HepG2 (cell line): ENCODE measurements around the gene CD48. TPM values are rescaled to one million over a fixed set of nuclear protein-coding genes. Genes with fewer than 3 reads are reported as not detected.

Source experiments
- ATAC-seq: fragments of 200-7000 bp; cut with Tn5 transposase; 3 replicates; pipeline ENCODE4 v1.9.1; 2020; ENCODE audit warnings: mild to moderate bottlenecking, moderate library complexity
- BruUV-seq: library from RNA; stranded (reverse); fragments of 400-500 nt; replicated peaks from 2 replicates; lab custom pipeline; 2021; lab: Mats Ljungman, UMichigan
- CTCF ChIA-PET: fragments of 300-600 bp; formaldehyde crosslinking; extraction: SDS; loops from one replicate; lab custom pipeline; 2021; ENCODE audit warnings: low total read pairs, inconsistent platforms, low intra/inter-chr PET ratio; lab: Yijun Ruan, JAX
- POLR2A ChIA-PET: fragments of 350-600 bp; sonication (Branson Sonifier 250); formaldehyde crosslinking; loops from one replicate; lab custom pipeline; 2020; ENCODE audit warnings: antibody characterized with exemption, inconsistent platforms; lab: Yijun Ruan, JAX
- DNase-seq: peaks from one replicate; pipeline ENCODE4 v3.0.0-alpha.2; 2015; ENCODE audit warnings: low spot score
- FAIRE-seq: peaks from 3 replicates; lab custom pipeline; 2011; peaks lifted over from hg19 to GRCh38; lab: Jason Lieb, UNC
- H2AFZ ChIP-seq: one replicate; pipeline ENCODE4 v1.6.1; 2011; ENCODE audit warnings: low read length, inconsistent platforms
- H3K27ac ChIP-seq: fragments of 300-600 bp; 3 replicates; pipeline ENCODE4 v1.8.0; 2011; ENCODE audit warnings: mixed run types, mild to moderate bottlenecking, mixed read lengths, low read length, inconsistent platforms; ENCODE audit not compliant: insufficient read depth; ENCODE audit errors: extremely low read length
- H3K27me3 ChIP-seq, 2 experiments: fragments of 200-600 bp in 1 of 2; 2 replicates in 1 of 2; 3 replicates in 1 of 2; pipeline versions ENCODE4 v1.6.0 to v1.8.0; 2011; ENCODE audit warnings: low read length in 2 of 2, mild to moderate bottlenecking in 2 of 2, moderate library complexity in 2 of 2, inconsistent platforms in 1 of 2; ENCODE audit not compliant: insufficient read depth in 2 of 2, control insufficient read depth in 1 of 2
- H3K36me3 ChIP-seq, 2 experiments: fragments of 200-600 bp in 1 of 2; replicated peaks in 1 of 2; 2 replicates in 1 of 2; 3 replicates in 1 of 2; pipeline versions ENCODE4 v1.5.1 to v1.8.0; 2011; ENCODE audit warnings: low read length in 2 of 2, inconsistent platforms in 1 of 2; ENCODE audit not compliant: insufficient read depth in 2 of 2, control insufficient read depth in 1 of 2
- H3K4me1 ChIP-seq: 2 replicates; pipeline ENCODE4 v1.5.1; 2012; ENCODE audit warnings: low read length, inconsistent platforms; ENCODE audit not compliant: insufficient read depth
- H3K4me2 ChIP-seq: 2 replicates; pipeline ENCODE4 v1.6.0; 2011; ENCODE audit warnings: low read depth, low read length, inconsistent platforms
- H3K4me3 ChIP-seq, 3 experiments: fragments of 200-600 bp in 1 of 3; sonication (generic), shearing (Covaris generic) in 1 of 3; replicated peaks in 1 of 3; 2 replicates each; pipeline ENCODE4 v1.5.1; 2011 to 2016; ENCODE audit warnings: low read length in 3 of 3, inconsistent platforms in 2 of 3, low read depth in 2 of 3, mild to moderate bottlenecking in 2 of 3, control low read depth in 1 of 3, mixed read lengths in 1 of 3; ENCODE audit not compliant: insufficient read depth in 1 of 3
- H3K79me2 ChIP-seq: one replicate; pipeline ENCODE4 v1.6.1; 2011; ENCODE audit warnings: low read length, inconsistent platforms; ENCODE audit not compliant: insufficient read depth
- H3K9ac ChIP-seq: 2 replicates; pipeline ENCODE4 v1.6.0; 2011; ENCODE audit warnings: mild to moderate bottlenecking, low read depth, low read length, inconsistent platforms; ENCODE audit not compliant: insufficient read depth
- H3K9me3 ChIP-seq: 2 replicates; pipeline ENCODE4 v1.5.1; 2012; ENCODE audit warnings: mild to moderate bottlenecking, low read length
- H4K20me1 ChIP-seq: 2 replicates; pipeline ENCODE4 v1.6.0; 2011; ENCODE audit warnings: inconsistent platforms, mild to moderate bottlenecking, low read length, moderate library complexity; ENCODE audit not compliant: insufficient read depth
- GTF3A ChIP-seq: sonication (generic); formaldehyde crosslinking; conservative IDR thresholded peaks from 2 replicates; pipeline ENCODE4 v1.4.0; 2020; ENCODE audit warnings: mild to moderate bottlenecking, missing genetic modification reagents
- KDM1A ChIP-seq: IDR thresholded peaks from 2 replicates; pipeline ENCODE4 v1.6.1; 2016; ENCODE audit warnings: missing compliant biosample characterization
- KLF12 ChIP-seq: sonication (generic); formaldehyde crosslinking; IDR thresholded peaks from 2 replicates; pipeline ENCODE4 v1.4.0; 2020; ENCODE audit warnings: missing genetic modification reagents, borderline replicate concordance
- MAFK ChIP-seq, 2 experiments: IDR thresholded peaks in 1 of 2; conservative IDR thresholded peaks in 1 of 2; 2 replicates each; pipeline ENCODE4 v1.6.1; 2011; ENCODE audit warnings: improper control_type of control experiment in 2 of 2, low read length in 2 of 2
- WGBS: methylation state at CpG from one replicate; pipeline ENCODE4 v1.1.6; 2017; ENCODE audit warnings: low lambda C conversion rate; 5-methylcytosine and 5-hydroxymethylcytosine counted together
- in situ Hi-C: cut with HindIII; loops from 2 replicates; pipeline ENCODE4 v1.10.0; 2017; ENCODE audit warnings: low pct_unique_long_range_greater_than_20kb; ENCODE audit not compliant: extremely low pct_ligation_motif_present
- intact Hi-C: fragments of 100-400 bp; cut with micrococcal nuclease; formaldehyde crosslinking; loops from one replicate; pipeline ENCODE4 v1.10.0; 2022; ENCODE audit not compliant: unreplicated experiment
- polyA plus RNA-seq, 8 experiments: library from polyadenylated mRNA; depleted of rRNA in 3 of 8; stranded (reverse) in 7 of 8; unstranded in 1 of 8; fragments of >200 nt; fragmentation: Illumina TruSeq in 4 of 8; extraction: Trizol in 4 of 8; gene quantifications; 2 replicates each; pipeline versions ENCODE4 v1.2.1 to v1.2.3, GENCODE V29; 2011 to 2016; ENCODE audit warnings: low read depth in 4 of 8, missing spikeins in 1 of 8, mixed read lengths in 1 of 8; ENCODE audit not compliant: insufficient read depth in 1 of 8
- total RNA-seq, 5 experiments: library from RNA; depleted of rRNA; stranded (reverse); fragments of >200 nt; fragmentation: Illumina TruSeq; extraction: Trizol; gene quantifications; 2 replicates each; pipeline ENCODE4 v1.2.3, GENCODE V29; 2016; ENCODE audit warnings: low read depth in 1 of 5

CD48 gene
- total and polyA plus RNA-seq, 2 of the 13 experiments (the other 11 are each of a cell fraction or from before 2014, with no cell fraction given) = not detected

GRCh38 chr1:160667896-160668295 lies 43.7 kb downstream of the CD48 start:
- DNase-seq (no peak), ATAC-seq (no peak), FAIRE-seq (no peak)
- no TSS peak for BruUV-seq
- ChIA-PET POLR2A (no interaction called here), CTCF (no interaction called here)
- TF ChIP-seq KLF12 (CRISPR knock-in tag) (no peak), KDM1A (CRISPR knock-in tag) (no peak), MAFK (conservative IDR thresholded peaks at IDR 0.05 in 1 of 2, IDR thresholded peaks at IDR 0.05 in 1 of 2; ENCODE audit: low read length in 2 of 2) (peak in 1 of 2 experiments; percentile 16; a peak in 1 of 4 replicates)
- H3K27ac ChIP-seq = no peak overlapping the region
- H3K79me2 ChIP-seq = no peaks in the 10 kb centered on the region
- no peak overlapping the region for H2AFZ ChIP-seq
- no peak overlapping the region for H3K9ac ChIP-seq
- H3K4me2 ChIP-seq = no peak overlapping the region
- H4K20me1 ChIP-seq = no peaks in the 10 kb centered on the region
- no peaks in the 10 kb centered on the region for H3K9me3 ChIP-seq
- intact Hi-C loops = no loop called here
- WGBS = 0% methylated on average over 2 of the region's 2 CpGs
- in situ Hi-C loops = no loop called here
- H3K27me3 ChIP-seq = no peaks in the 10 kb centered on the region
- no peak overlapping the region for H3K4me3 ChIP-seq
- 0 out of 2 replicates have a peak, but pooled peaks cover 8% of the 10 kb centered on the region for H3K4me1 ChIP-seq
- no peaks in the 10 kb centered on the region for H3K36me3 ChIP-seq

DNA sequence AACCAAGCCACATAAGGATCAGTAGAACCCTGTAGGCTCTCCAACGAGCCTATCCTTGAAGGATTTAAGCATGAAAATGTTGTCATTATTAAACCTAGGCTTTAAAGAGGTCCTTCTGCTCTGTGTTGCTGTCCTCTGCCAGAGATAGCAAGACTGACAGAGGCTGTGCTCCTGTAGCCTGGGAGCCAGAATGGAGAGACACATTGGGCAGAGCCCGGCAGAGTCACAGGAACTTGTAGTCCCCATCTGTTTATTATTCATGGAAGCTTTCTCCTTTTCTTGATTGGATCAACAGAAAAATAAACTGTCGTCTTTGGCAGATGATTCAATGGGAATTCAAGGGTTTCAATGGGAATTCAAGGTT lies 45.6 kb downstream of the CD48 start:
- Histone ChIP-seq H3K79me2 (no peaks in the 10 kb centered on the region), H3K4me3 (no peak overlapping the region), H3K9me3 (no peaks in the 10 kb centered on the region), H3K36me3 (no peaks in the 10 kb centered on the region), H4K20me1 (no peaks in the 10 kb centered on the region), H3K4me1 (0 out of 2 replicates have a peak, but pooled peaks cover 8% of the 10 kb centered on the region), H3K27me3 (no peaks in the 10 kb centered on the region), H3K9ac (no peak overlapping the region), H3K27ac (no peak overlapping the region), H3K4me2 (no peak overlapping the region), H2AFZ (no peak overlapping the region)
- CTCF ChIA-PET = no interaction called here
- no TSS peak for BruUV-seq
- DNase-seq = no peak
- intact Hi-C loops (no loop called here), in situ Hi-C loops (no loop called here)
- POLR2A ChIA-PET = no interaction called here
- FAIRE-seq = no peak
- ATAC-seq = no peak
- TF ChIP-seq GTF3A = no peak
- WGBS = 9% methylated on average over 3 of the region's 3 CpGs
